ENCODE results near the gene KRT79.

KRT79 gene

DNA sequence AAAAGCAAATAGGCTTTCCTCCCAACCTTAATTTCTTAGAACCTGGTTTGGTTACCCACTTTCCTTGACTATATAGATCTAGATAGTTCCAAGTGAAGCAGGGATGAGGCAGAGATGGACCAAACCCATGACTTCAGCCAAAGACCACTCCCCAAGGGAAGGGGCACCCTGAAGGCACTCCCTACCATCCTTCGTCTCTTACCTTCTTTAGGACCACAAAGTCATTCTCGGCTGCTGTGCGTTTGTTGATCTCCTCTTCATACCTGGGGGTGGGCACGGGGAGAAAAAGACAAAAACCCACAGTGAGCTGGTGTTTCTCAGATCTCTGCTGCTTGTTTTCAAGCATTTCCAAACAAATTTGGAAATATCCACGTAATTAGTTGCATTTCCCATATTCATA lies 23.6 kb downstream of the KRT79 start:
- TF ChIP-seq ISL1 (CRISPR knock-in tag; IDR thresholded peaks at IDR 0.05), result no peak
- no peak for TF ChIP-seq ZNF70 (CRISPR knock-in tag; IDR thresholded peaks at IDR 0.05)
- no peak for TF ChIP-seq ZC3H10 (CRISPR knock-in tag; IDR thresholded peaks at IDR 0.05)
- no peak for TF ChIP-seq ZFP30 (CRISPR knock-in tag; IDR thresholded peaks at IDR 0.05)
- TF ChIP-seq, protein P1, sequence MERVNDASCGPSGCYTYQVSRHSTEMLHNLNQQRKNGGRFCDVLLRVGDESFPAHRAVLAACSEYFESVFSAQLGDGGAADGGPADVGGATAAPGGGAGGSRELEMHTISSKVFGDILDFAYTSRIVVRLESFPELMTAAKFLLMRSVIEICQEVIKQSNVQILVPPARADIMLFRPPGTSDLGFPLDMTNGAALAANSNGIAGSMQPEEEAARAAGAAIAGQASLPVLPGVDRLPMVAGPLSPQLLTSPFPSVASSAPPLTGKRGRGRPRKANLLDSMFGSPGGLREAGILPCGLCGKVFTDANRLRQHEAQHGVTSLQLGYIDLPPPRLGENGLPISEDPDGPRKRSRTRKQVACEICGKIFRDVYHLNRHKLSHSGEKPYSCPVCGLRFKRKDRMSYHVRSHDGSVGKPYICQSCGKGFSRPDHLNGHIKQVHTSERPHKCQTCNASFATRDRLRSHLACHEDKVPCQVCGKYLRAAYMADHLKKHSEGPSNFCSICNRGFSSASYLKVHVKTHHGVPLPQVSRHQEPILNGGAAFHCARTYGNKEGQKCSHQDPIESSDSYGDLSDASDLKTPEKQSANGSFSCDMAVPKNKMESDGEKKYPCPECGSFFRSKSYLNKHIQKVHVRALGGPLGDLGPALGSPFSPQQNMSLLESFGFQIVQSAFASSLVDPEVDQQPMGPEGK (CRISPR knock-in tag; IDR thresholded peaks at IDR 0.05; ENCODE audit: borderline replicate concordance), result no peak
- no peak for TF ChIP-seq SNAI2 (CRISPR knock-in tag; IDR thresholded peaks at IDR 0.05)
- no peak for TF ChIP-seq ZNF8 (CRISPR knock-in tag; IDR thresholded peaks at IDR 0.05)
- TF ChIP-seq ARNTL (CRISPR knock-in tag; IDR thresholded peaks at IDR 0.05; ENCODE audit: borderline replicate concordance, low read depth), result no peak
- TF ChIP-seq RARB (CRISPR knock-in tag; IDR thresholded peaks at IDR 0.05), result no peak
- TF ChIP-seq OSR1 (CRISPR knock-in tag; IDR thresholded peaks at IDR 0.05), result no peak
- no peak for ATAC-seq

- ATAC-seq, result no peak
- TF ChIP-seq, protein P2, sequence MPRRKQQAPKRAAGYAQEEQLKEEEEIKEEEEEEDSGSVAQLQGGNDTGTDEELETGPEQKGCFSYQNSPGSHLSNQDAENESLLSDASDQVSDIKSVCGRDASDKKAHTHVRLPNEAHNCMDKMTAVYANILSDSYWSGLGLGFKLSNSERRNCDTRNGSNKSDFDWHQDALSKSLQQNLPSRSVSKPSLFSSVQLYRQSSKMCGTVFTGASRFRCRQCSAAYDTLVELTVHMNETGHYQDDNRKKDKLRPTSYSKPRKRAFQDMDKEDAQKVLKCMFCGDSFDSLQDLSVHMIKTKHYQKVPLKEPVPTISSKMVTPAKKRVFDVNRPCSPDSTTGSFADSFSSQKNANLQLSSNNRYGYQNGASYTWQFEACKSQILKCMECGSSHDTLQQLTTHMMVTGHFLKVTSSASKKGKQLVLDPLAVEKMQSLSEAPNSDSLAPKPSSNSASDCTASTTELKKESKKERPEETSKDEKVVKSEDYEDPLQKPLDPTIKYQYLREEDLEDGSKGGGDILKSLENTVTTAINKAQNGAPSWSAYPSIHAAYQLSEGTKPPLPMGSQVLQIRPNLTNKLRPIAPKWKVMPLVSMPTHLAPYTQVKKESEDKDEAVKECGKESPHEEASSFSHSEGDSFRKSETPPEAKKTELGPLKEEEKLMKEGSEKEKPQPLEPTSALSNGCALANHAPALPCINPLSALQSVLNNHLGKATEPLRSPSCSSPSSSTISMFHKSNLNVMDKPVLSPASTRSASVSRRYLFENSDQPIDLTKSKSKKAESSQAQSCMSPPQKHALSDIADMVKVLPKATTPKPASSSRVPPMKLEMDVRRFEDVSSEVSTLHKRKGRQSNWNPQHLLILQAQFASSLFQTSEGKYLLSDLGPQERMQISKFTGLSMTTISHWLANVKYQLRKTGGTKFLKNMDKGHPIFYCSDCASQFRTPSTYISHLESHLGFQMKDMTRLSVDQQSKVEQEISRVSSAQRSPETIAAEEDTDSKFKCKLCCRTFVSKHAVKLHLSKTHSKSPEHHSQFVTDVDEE (CRISPR knock-in tag; IDR thresholded peaks at IDR 0.05), result no peak
Measured at GRCh38 chr12:52809166-52809565, 24.9 kb downstream of the KRT79 start.

DNA sequence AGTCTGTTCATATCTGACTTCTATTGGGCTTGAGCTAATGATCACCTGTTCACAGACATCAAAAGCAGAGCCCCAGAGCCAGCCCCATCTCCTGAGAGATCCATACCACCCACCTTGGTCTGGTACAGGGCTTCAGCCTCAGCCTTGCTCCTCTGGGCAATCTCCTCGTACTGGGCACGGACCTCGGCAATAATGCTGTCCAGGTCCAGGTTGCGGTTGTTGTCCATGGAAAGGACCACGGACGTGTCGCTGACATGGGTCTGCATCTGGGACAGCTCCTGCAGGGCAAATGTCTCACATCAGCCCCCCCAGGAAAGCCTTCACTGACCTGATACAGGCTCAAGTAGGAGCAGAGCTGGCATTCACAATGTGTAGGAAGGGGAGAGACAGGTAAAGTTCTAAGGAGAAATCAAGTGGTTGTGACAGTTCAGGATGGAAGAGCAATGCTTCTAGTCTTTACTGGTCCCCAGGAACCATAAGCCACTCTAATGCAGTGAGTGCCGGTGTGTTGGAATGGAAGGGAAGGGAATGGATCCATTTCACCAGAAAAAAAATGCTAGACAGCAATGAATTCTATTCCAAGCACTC lies 25.4 kb downstream of the KRT79 start:
- TF ChIP-seq ZNF8 (CRISPR knock-in tag; IDR thresholded peaks at IDR 0.05), result no peak
- TF ChIP-seq ZFP3 (CRISPR knock-in tag; IDR thresholded peaks at IDR 0.05), result no peak
- no peak for TF ChIP-seq ZNF565 (CRISPR knock-in tag; conservative IDR thresholded peaks at IDR 0.05; ENCODE audit: low read depth)
- no peak for TF ChIP-seq ESRRG (CRISPR knock-in tag; IDR thresholded peaks at IDR 0.05)
- ATAC-seq, result no peak

DNA sequence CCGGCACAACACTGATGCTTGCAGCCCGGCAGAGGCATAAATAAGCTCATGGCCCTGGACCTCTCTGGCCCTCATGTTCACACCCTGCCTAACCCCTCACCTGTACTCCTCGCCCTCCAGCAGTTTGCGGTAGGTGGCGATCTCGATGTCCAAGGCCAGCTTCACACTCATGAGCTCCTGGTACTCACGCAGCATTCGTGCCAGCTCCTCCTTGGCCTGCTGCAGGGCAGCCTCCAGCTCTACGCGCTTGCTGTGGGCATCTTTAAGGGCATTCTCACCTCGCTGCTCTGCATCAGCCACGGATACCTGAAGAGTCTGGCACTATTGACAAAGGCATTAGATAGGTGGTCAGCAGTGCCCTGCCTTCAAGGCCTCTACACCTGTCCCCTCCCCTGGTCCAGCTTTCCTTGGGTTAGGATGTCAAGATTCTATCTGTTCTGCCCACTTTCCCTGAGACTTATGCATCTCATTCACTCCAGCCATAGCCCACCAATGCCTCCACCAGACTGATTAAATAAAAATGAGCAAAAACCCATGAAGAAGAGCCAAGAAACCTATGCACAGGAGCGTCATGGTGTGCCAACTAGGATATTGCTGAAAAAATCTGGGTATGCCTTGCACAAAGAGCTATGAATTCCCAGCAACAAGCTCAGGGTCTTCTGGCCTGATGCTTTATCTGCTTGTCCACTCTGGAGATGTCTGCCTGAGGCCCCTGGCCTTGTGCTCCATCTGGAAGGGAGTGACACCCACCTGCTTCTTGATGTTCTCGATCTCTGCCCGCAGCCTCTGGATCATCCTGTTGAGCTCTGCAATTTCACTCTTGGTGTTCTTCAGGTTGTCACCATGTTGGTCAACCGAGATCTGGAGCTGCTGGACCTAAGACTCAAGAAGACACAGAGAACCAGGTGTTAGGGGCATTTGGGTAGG lies 26.3 kb downstream of the KRT79 start:
- ATAC-seq, result no peak
- TF ChIP-seq ISL1 (CRISPR knock-in tag; IDR thresholded peaks at IDR 0.05) (no peak), ZNF70 (CRISPR knock-in tag; IDR thresholded peaks at IDR 0.05) (no peak), RARB (CRISPR knock-in tag; IDR thresholded peaks at IDR 0.05) (no peak), ZNF8 (CRISPR knock-in tag; IDR thresholded peaks at IDR 0.05) (no peak), ZFP3 (CRISPR knock-in tag; IDR thresholded peaks at IDR 0.05) (no peak), CSRNP3 (CRISPR knock-in tag; IDR thresholded peaks at IDR 0.05) (no peak), ESRRG (CRISPR knock-in tag; IDR thresholded peaks at IDR 0.05) (no peak)
- TF ChIP-seq, protein P1 (CRISPR knock-in tag; IDR thresholded peaks at IDR 0.05; ENCODE audit: borderline replicate concordance), result no peak
- TF ChIP-seq, protein P3, sequence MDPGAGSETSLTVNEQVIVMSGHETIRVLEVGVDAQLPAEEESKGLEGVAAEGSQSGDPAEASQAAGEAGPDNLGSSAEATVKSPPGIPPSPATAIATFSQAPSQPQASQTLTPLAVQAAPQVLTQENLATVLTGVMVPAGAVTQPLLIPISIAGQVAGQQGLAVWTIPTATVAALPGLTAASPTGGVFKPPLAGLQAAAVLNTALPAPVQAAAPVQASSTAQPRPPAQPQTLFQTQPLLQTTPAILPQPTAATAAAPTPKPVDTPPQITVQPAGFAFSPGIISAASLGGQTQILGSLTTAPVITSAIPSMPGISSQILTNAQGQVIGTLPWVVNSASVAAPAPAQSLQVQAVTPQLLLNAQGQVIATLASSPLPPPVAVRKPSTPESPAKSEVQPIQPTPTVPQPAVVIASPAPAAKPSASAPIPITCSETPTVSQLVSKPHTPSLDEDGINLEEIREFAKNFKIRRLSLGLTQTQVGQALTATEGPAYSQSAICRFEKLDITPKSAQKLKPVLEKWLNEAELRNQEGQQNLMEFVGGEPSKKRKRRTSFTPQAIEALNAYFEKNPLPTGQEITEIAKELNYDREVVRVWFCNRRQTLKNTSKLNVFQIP (CRISPR knock-in tag; IDR thresholded peaks at IDR 0.05; ENCODE audit: borderline replicate concordance, low read depth), result no peak

All from SK-N-SH treated with all-trans-retinoic acid at 6 μM for 48 hours (cell line).